Left ventricle myocardium inferior (tissue), 1 donor: ENCODE results near the gene HNRNPUL1. TPM values are rescaled to one million over a fixed set of nuclear protein-coding genes. Genes with fewer than 3 reads are reported as not detected.
A peak's percentile ranks its signal among the peaks of the same experiment; 100 is the strongest.

Source experiments
- DNase-seq: peaks from one replicate; pipeline ENCODE4 v3.0.0-alpha.2; 2020
- H3K27ac ChIP-seq: fragments of 200-600 bp; replicated peaks from 2 replicates; pipeline ENCODE4 v1.8.0; 2021
- H3K27me3 ChIP-seq: fragments of 200-600 bp; 2 replicates; pipeline ENCODE4 v1.8.0; 2021; ENCODE audit warnings: low read depth
- H3K36me3 ChIP-seq: fragments of 200-600 bp; 2 replicates; pipeline ENCODE4 v1.8.0; 2021
- H3K4me1 ChIP-seq: fragments of 200-600 bp; 2 replicates; pipeline ENCODE4 v1.8.0; 2021
- H3K4me3 ChIP-seq: fragments of 200-600 bp; 2 replicates; pipeline ENCODE4 v1.8.0; 2021; ENCODE audit warnings: mild to moderate bottlenecking, moderate library complexity
- H3K9me3 ChIP-seq: fragments of 200-600 bp; replicated peaks from 2 replicates; pipeline ENCODE4 v1.8.0; 2021
- CTCF ChIP-seq: fragments of 200-600 bp; IDR thresholded peaks from 2 replicates; pipeline ENCODE4 v1.8.0; 2021; ENCODE audit warnings: antibody characterized with exemption, mild to moderate bottlenecking, borderline replicate concordance
- intact Hi-C: fragments of 100-400 bp; cut with micrococcal nuclease; formaldehyde crosslinking; loops from one replicate; pipeline ENCODE4 v1.11.0; 2022
- total RNA-seq: library from RNA; stranded (reverse); fragmentation: NEBNext Ultra II Directional; extraction: Animal tissue kit (Norgen Biotek cat#: 25700); gene quantifications from one replicate; pipeline ENCODE4 v1.2.1, GENCODE V29; 2021
- donor health status: DM: no; HTN: yes; CAD: no; lungs with severe emphysema.

HNRNPUL1 gene
- total RNA-seq, 1 donor from 2014 or later, result 103 TPM

- DNase-seq, result peak; percentile 57
- intact Hi-C loops, result loop anchor here (5.0 kb wide), 1 partner anchor 61 kb away; no protein-coding TSS in a partner anchor
Measured at GRCh38 chr19:41263042-41263849, 926 bp upstream of the HNRNPUL1 start.

GRCh38 chr19:41264581-41265394, 616 bp downstream of the HNRNPUL1 start:
- peak; percentile 54 for DNase-seq
- no peaks in the 10 kb centered on the region for H3K27me3 ChIP-seq
- peaks cover 22% of the 10 kb centered on the region for H3K36me3 ChIP-seq
- peak overlapping the region; percentile 99 for H3K4me3 ChIP-seq
- intact Hi-C loops, result loop anchor here (5.0 kb wide), 1 partner anchor 62 kb away; no protein-coding TSS in a partner anchor
- no peaks in the 10 kb centered on the region for H3K9me3 ChIP-seq
- H3K27ac ChIP-seq, result peak overlapping the region; percentile 100
- peaks cover 56% of the 10 kb centered on the region for H3K4me1 ChIP-seq
- TF ChIP-seq CTCF, result peak; percentile 20

More at GRCh38 chr19:41263042-41263849, 926 bp upstream of the HNRNPUL1 start:
- TF ChIP-seq CTCF, result no peak
- no peaks in the 10 kb centered on the region for H3K27me3 ChIP-seq
- peak overlapping the region; percentile 83 for H3K4me3 ChIP-seq
- H3K9me3 ChIP-seq, result no peaks in the 10 kb centered on the region
- peaks cover 11% of the 10 kb centered on the region for H3K36me3 ChIP-seq
- peaks cover 56% of the 10 kb centered on the region for H3K4me1 ChIP-seq
- H3K27ac ChIP-seq, result peak overlapping the region; percentile 97

GRCh38 chr19:41265395-41266153, 1.4 kb downstream of the HNRNPUL1 start:
- Histone ChIP-seq H3K27ac (peak overlapping the region; percentile 100), H3K9me3 (no peaks in the 10 kb centered on the region), H3K36me3 (peaks cover 30% of the 10 kb centered on the region), H3K4me1 (peaks cover 56% of the 10 kb centered on the region), H3K27me3 (no peaks in the 10 kb centered on the region), H3K4me3 (peak overlapping the region; percentile 99)
- TF ChIP-seq CTCF, result no peak
- intact Hi-C loops, result no loop called here
- no peak for DNase-seq

- intact Hi-C loops, result no loop called here
- Histone ChIP-seq H3K27ac (no peak overlapping the region), H3K27me3 (no peaks in the 10 kb centered on the region)
Measured at GRCh38 chr19:41269055-41269454, 4.9 kb downstream of the HNRNPUL1 start.

More at GRCh38 chr19:41269055-41269454, 4.9 kb downstream of the HNRNPUL1 start:
- no peaks in the 10 kb centered on the region for H3K9me3 ChIP-seq
- TF ChIP-seq CTCF, result no peak
- no peak for DNase-seq
- no peak overlapping the region for H3K4me3 ChIP-seq
- H3K36me3 ChIP-seq, result peaks cover 64% of the 10 kb centered on the region
- H3K4me1 ChIP-seq, result peaks cover 36% of the 10 kb centered on the region
